AG04449 (cell line): ENCODE measurements around the gene PRR15L.
"Not testable (repeated sequence)": the region's sequence is repeated elsewhere in the genome, so short reads cannot be mapped to it uniquely, and the experiment has no call there.

Experiments
- CTCF ChIA-PET: fragments of 350-600 bp; formaldehyde crosslinking; extraction: SDS; loops from one replicate; lab custom pipeline; 2021; ENCODE audit warnings: antibody characterized with exemption; lab: Yijun Ruan, JAX
- POLR2A ChIA-PET: fragments of 400-600, 350-600 bp; formaldehyde crosslinking; extraction: SDS; loops from one replicate; lab custom pipeline; 2020; ENCODE audit warnings: antibody characterized with exemption, inconsistent platforms; lab: Yijun Ruan, JAX
- DNase-seq: peaks from one replicate; pipeline ENCODE4 v3.0.0-alpha.2; 2010; ENCODE audit warnings: low read depth, low spot score
- H3K4me3 ChIP-seq: 2 replicates; pipeline ENCODE4 v1.5.1; 2011; ENCODE audit warnings: low read depth, mild to moderate bottlenecking, control low read depth, low read length
- CTCF ChIP-seq: IDR thresholded peaks from one replicate; pipeline ENCODE4 v1.5.1; 2011; ENCODE audit warnings: mild to moderate bottlenecking, moderate library complexity, low read length, control low read depth, inconsistent platforms; ENCODE audit not compliant: insufficient read depth; ENCODE audit errors: missing control alignments

Gene PRR15L

GRCh38 chr17:48002266-48002915 lies 44.7 kb upstream of the PRR15L start:
- TF ChIP-seq CTCF: no peak
- no peak overlapping the region for H3K4me3 ChIP-seq
- CTCF ChIA-PET: interaction anchor here (0.7 to 12.5 kb wide), 10 partner anchors 8 to 56 kb away, joined by 3 to 121 read pairs (median 8); partner anchors contain the start of gene CDK5RAP3
- POLR2A ChIA-PET: interaction anchor here (1.2 kb wide), 1 partner anchor 9 kb away, joined by 3 read pairs; no protein-coding TSS in a partner anchor
- DNase-seq: no peak

DNA sequence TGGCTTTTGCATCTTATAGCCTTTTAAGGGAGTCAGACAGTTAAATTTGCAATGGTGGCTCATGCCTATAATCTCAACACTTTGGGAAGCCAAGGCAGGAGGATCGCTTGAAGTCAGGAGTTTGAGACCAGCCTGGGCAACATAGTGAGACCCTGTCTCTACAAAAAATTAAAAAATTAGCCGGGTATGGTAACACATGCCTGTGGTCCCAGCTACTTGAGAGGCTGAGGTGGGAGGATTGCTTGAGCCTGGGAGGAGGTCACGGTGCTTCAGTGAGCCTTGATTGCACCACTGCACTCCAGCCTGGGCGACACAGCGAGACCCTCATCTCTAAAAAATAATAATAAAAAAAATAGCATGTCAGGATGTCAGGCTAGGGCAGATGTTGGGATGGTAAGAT lies 44.0 kb upstream of the PRR15L start:
- H3K4me3 ChIP-seq, POLR2A ChIA-PET, DNase-seq: not testable (repeated sequence)
- CTCF ChIA-PET: interaction anchor here (0.6 to 12.5 kb wide), 8 partner anchors 10 to 155 kb away, joined by 3 to 121 read pairs (median 18); partner anchors contain the start of gene CDK5RAP3

DNA sequence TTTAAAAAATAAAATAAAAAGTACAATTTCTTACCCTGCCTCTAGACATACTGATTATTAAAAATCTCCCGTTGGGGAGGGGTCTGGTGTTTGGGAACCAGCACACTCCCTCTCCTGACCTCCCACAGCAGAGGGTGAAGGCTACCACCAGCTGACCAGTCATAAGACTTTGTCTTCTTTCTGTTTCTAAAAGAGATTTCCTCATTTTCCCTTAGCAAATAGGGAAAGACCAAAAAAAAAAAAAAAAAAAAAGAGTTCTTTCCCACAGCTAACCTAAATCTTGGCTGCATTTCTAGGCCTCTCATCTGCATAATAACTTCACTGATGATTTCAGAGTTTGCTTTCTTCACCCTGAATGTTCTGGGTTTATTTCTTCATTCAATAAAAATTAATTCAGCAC lies 43.5 kb upstream of the PRR15L start:
- CTCF ChIA-PET: interaction anchor here (0.6 to 12.5 kb wide), 7 partner anchors 10 to 155 kb away, joined by 4 to 121 read pairs (median 28); partner anchors contain the start of gene CDK5RAP3
- no peak for DNase-seq
- no peak for TF ChIP-seq CTCF
- POLR2A ChIA-PET: no interaction called here
- H3K4me3 ChIP-seq: no peak overlapping the region

DNA sequence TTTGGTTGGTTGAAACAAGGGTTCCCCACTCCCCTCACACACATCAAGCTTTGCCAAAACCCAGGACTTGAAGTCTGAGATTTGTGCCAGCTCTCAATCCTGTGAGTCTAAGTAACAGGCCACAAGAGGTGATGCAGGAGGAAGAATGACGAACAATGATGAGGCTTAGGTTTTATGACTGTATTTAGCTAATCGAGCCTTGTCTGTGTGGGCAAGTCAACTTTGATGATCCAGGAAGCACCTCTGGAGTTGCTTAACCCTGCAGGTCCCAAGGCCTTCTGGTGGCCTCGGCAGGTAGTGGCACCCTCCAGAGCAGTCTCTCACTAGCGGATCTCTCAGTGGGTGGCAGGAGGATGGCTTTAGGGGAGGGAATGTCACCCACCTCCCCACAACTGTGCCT lies 41.9 kb upstream of the PRR15L start:
- DNase-seq: no peak
- ChIA-PET POLR2A (no interaction called here), CTCF (interaction anchor here (1.2 to 12.5 kb wide), 10 partner anchors 9 to 619 kb away, joined by 4 to 121 read pairs (median 11); partner anchors contain the start of gene CDK5RAP3)
- no peak overlapping the region for H3K4me3 ChIP-seq
- TF ChIP-seq CTCF: no peak

DNA sequence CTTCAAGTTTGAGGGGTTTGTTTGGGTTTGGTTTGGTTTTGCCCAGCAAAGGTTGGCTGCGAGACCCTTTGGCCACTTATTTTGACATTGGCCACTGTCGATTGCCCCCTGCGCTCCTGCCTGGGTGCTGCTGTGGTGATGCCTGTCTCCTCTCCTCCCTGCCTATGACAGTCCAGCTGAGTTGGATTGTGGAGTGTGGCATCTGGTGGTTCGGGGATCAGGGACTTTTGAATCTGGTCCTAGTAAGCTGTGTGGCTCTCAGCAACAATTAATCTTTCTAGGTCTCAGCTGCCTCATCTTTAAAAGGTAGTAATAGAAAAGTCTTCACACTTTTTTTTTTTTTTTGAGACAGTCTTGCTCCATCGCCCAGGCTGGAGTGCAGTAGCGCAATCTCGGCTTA lies 40.4 kb upstream of the PRR15L start:
- ChIA-PET CTCF (interaction anchor here (0.8 to 12.5 kb wide), 6 partner anchors 18 to 56 kb away, joined by 3 to 121 read pairs (median 18); partner anchors contain the start of gene CDK5RAP3), POLR2A (no interaction called here)
- TF ChIP-seq CTCF: no peak
- no peak overlapping the region for H3K4me3 ChIP-seq
- DNase-seq: no peak

GRCh38 chr17:47997586-47997985 lies 39.9 kb upstream of the PRR15L start:
- no peak for DNase-seq
- no peak overlapping the region for H3K4me3 ChIP-seq
- ChIA-PET CTCF (interaction anchor here (1.3 to 12.5 kb wide), 3 partner anchors 19 to 27 kb away, joined by 5 to 121 read pairs (median 38); partner anchors contain the start of gene CDK5RAP3), POLR2A (no interaction called here)
- TF ChIP-seq CTCF: no peak
